ENCODE results near the gene CKB.

The CKB gene

GRCh38 chr14:103510724-103511693 is 11.6 kb downstream of the CKB start:
- DNase-seq, result peak; percentile 42

- no peak for DNase-seq
Observed at GRCh38 chr14:103509864-103510723, 12.5 kb downstream of the CKB start.

GRCh38 chr14:103508521-103509329 is 13.9 kb downstream of the CKB start:
- DNase-seq, result no peak

- no peak for DNase-seq
Observed at GRCh38 chr14:103507751-103508150, 14.9 kb downstream of the CKB start.

- DNase-seq, result no peak
Observed at GRCh38 chr14:103504991-103505565, 17.6 kb downstream of the CKB start.

GRCh38 chr14:103503296-103503695 is 19.3 kb downstream of the CKB start:
- DNase-seq, result no peak

GRCh38 chr14:103502877-103503276 is 19.8 kb downstream of the CKB start:
- DNase-seq, result no peak

- DNase-seq, result no peak
Observed at GRCh38 chr14:103501921-103502669, 20.5 kb downstream of the CKB start.

- no peak for DNase-seq
Observed at GRCh38 chr14:103501041-103501870, 21.4 kb downstream of the CKB start.

- DNase-seq, result peak; percentile 99
Observed at GRCh38 chr14:103500148-103500990, 22.3 kb downstream of the CKB start.

GRCh38 chr14:103499709-103500108 is 22.9 kb downstream of the CKB start:
- no peak for DNase-seq

- DNase-seq, result no peak
Observed at GRCh38 chr14:103496776-103497175, 25.9 kb downstream of the CKB start.

- DNase-seq, result no peak
Observed at GRCh38 chr14:103495854-103496253, 26.8 kb downstream of the CKB start.

- no peak for DNase-seq
Observed at GRCh38 chr14:103492156-103492925, 30.3 kb downstream of the CKB start.

- DNase-seq, result no peak
Observed at GRCh38 chr14:103491691-103492090, 30.9 kb downstream of the CKB start.

GRCh38 chr14:103489621-103490020 is 33.0 kb downstream of the CKB start:
- no peak for DNase-seq

- DNase-seq, result no peak
Observed at GRCh38 chr14:103488960-103489359, 33.7 kb downstream of the CKB start.

- DNase-seq, result no peak
Observed at GRCh38 chr14:103488071-103488470, 34.6 kb downstream of the CKB start.

GRCh38 chr14:103485504-103485903 is 37.1 kb downstream of the CKB start:
- DNase-seq, result no peak

Data from NCI-H1694 treated with DMSO at 0.1 percent for 48 hours (cell line).